K562 (cell line): Measurements from ENCODE around the gene TAL1. TPM values are rescaled to one million over a fixed set of nuclear protein-coding genes. Genes with fewer than 3 reads are reported as not detected.
A peak's percentile ranks its signal among the peaks of the same experiment; 100 is the strongest.

ENCODE experiments used
- BRD9 ChIP-seq: fragments of 450-650 bp; IDR thresholded peaks from 2 replicates; pipeline ENCODE4 v1.6.1; 2018; ENCODE audit warnings: low read depth; ENCODE audit not compliant: partially characterized antibody
- ETS1 ChIP-seq: conservative IDR thresholded peaks from 2 replicates; pipeline ENCODE4 v1.6.1; 2011; ENCODE audit warnings: low read depth, mild to moderate bottlenecking, low read length; ENCODE audit not compliant: control insufficient read depth
- NR4A1 ChIP-seq, 2 experiments: fragments of 250-450 bp in 1 of 2; fragments of 450-650 bp in 1 of 2; sonication (Bioruptor Pico) in 1 of 2; IDR thresholded peaks; 2 replicates each; pipeline versions ENCODE4 v1.4.0 to v1.6.1; 2016 to 2020; ENCODE audit warnings: mild to moderate bottlenecking in 2 of 2, missing compliant biosample characterization in 1 of 2, missing genetic modification characterization in 1 of 2, moderate library complexity in 1 of 2
- RREB1 ChIP-seq: fragments of 250-450 bp; sonication (Bioruptor Pico); IDR thresholded peaks from 2 replicates; pipeline ENCODE4 v1.4.0; 2020
- UBTF ChIP-seq, 2 experiments: IDR thresholded peaks; 2 replicates each; pipeline ENCODE4 v1.6.1; 2012; ENCODE audit warnings: improper control_type of control experiment in 2 of 2, low read depth in 2 of 2, low read length in 2 of 2, borderline replicate concordance in 1 of 2
- VEZF1 ChIP-seq: fragments of 200-800 bp; sonication (Bioruptor generic); IDR thresholded peaks from 2 replicates; pipeline ENCODE4 v1.6.1; 2017; ENCODE audit warnings: missing genetic modification characterization, missing compliant biosample characterization
- ZMIZ1 ChIP-seq, 2 experiments: fragments of 150-350 bp in 1 of 2; IDR thresholded peaks; 2 replicates each; pipeline ENCODE4 v1.6.1; 2012 to 2016; ENCODE audit warnings: low read depth in 2 of 2, low read length in 2 of 2, mild to moderate bottlenecking in 1 of 2, moderate library complexity in 1 of 2
- ZNF77 ChIP-seq: fragments of 250-450 bp; sonication (Bioruptor Pico); IDR thresholded peaks from 2 replicates; pipeline ENCODE4 v1.5.0; 2020
- polyA plus RNA-seq, 8 experiments: library from polyadenylated mRNA; depleted of rRNA in 4 of 8; stranded (reverse) in 5 of 8; unstranded in 3 of 8; fragments of >200 nt; fragmentation: Nextera tagmentation in 2 of 8; fragmentation: Illumina TruSeq in 1 of 8; extraction: Ambion mirVana in 2 of 8; extraction: Trizol in 1 of 8; gene quantifications; 2 replicates each; pipeline versions ENCODE4 v1.2.1 to v1.2.3, GENCODE V29; 2011 to 2014; ENCODE audit warnings: inconsistent platforms in 1 of 8, missing spikeins in 1 of 8
- total RNA-seq, 7 experiments: library from RNA; depleted of rRNA in 6 of 7; stranded (reverse); fragments of >200 nt in 6 of 7; fragmentation: Illumina TruSeq in 2 of 7; extraction: Trizol in 2 of 7; gene quantifications; 2 replicates each; pipeline versions ENCODE4 v1.2.1 to v1.2.3, GENCODE V29; 2011 to 2021; ENCODE audit warnings: low replicate concordance in 1 of 7

Gene TAL1
- total and polyA plus RNA-seq, 9 of the 15 experiments (the other 6 are each of a cell fraction or from before 2014, with no cell fraction given), result 18.5 to 106 (median 59.7) TPM

- no peak for TF ChIP-seq NR4A1 (CRISPR knock-in tag; IDR thresholded peaks at IDR 0.05)
- peak; percentile 60; the same call in 1 of the 2 replicates for TF ChIP-seq NR4A1 (tag; IDR thresholded peaks at IDR 0.05)
- no peak for TF ChIP-seq UBTF (IDR thresholded peaks at IDR 0.05; ENCODE audit: borderline replicate concordance in 1 of 2, low read depth in 2 of 2, low read length in 2 of 2)
- peak in 1 of 2 experiments; percentile 74; a peak in 1 of 4 replicates for TF ChIP-seq ZMIZ1 (IDR thresholded peaks at IDR 0.05; ENCODE audit: low read depth in 2 of 2, low read length in 2 of 2)
- TF ChIP-seq ZNF77, result no peak
- TF ChIP-seq BRD9, result peak; percentile 87
- peak; percentile 69 for TF ChIP-seq VEZF1
- TF ChIP-seq RREB1 (CRISPR knock-in tag), result 0 out of 2 replicates have a peak, but pooled peaks have one; percentile 58
- 0 out of 2 replicates have a peak, but pooled peaks have one; percentile 11 for TF ChIP-seq ETS1
Measured at GRCh38 chr1:47192458-47193384, 39.3 kb downstream of the TAL1 start (continued).
